Brain pericyte (primary cell): ENCODE results near the gene NSUN7.
"Not testable (repeated sequence)": the region's sequence is repeated elsewhere in the genome, so short reads cannot be mapped to it uniquely, and the experiment has no call there.

Source experiments
- DNase-seq: peaks from one replicate; pipeline ENCODE4 v3.0.0-alpha.2; 2012; ENCODE audit warnings: low read depth, low spot score

The NSUN7 gene, protein sequence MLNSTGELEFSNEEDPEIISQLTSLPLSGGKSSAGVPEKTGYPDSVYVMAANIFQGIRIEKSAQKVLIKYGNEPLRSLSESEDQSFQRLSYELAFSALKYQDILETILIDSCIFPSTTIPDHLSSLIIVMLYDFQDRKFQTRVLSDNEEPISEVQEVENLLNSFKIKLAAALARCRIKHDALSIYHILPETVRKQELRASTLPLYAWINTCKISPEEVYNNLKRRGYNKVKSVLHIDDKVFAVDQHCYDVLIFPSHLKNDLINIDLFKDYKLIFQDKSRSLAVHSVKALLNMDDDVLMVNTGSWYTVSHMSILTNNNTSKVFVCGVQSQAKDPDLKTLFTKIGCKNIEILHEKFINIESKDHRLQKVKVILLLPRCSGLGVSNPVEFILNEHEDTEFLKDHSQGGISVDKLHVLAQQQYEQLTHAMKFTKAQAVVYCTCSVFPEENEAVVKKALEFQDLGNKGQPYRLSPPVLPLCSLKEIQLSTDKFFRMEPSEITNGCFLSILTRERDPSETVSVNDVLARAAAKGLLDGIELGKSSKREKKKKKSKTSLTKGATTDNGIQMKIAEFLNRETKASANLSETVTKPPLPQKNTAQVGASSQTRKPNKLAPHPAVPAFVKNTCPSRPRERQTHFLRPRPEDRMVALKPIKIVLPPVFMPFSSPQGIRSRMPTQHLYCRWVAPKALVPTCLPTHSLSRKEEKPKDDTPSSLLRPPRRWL

DNA sequence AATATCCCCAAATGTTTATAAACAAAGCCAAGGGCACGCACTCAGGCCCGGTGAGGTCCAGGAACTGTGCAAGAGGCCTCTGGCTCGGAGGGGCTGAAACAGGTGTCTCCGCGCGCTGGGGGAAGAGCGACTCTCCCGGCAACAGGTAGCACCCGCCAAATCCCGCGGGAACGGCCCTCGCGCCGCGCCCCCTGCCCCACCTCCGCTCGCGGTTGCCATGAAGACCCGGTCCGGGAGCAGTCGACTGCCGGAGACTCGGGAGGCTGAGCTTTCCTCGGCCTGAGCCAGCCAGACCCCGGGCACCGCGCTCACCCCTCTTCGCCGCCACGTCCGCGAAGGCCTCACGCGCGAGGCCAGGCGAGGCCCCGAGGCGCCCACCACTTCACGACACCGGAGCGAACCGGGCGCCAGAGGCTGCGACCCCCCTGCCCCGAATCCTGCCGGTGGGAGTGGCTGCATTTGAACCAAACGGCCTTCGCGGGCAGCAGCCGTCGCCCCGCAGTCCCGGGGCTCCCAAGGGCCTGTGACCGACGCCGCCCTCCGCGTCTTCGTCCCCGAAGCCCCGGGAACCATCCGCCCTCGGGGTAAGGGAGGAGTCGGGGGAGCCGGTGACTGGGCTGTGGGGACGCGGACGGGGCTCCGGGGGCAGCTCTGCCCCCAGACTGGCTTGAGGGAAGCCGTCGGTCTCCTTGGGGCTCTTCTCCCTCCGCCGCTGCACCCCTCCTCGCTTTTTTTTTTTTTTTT lies at the start of gene NSUN7:
Gene NSUN7, plus strand, starts transcription at position 239 of the 744 bp plus-strand sequence. CDS start 739 bp downstream, outside the sequence.
- DNase-seq: no peak

DNA sequence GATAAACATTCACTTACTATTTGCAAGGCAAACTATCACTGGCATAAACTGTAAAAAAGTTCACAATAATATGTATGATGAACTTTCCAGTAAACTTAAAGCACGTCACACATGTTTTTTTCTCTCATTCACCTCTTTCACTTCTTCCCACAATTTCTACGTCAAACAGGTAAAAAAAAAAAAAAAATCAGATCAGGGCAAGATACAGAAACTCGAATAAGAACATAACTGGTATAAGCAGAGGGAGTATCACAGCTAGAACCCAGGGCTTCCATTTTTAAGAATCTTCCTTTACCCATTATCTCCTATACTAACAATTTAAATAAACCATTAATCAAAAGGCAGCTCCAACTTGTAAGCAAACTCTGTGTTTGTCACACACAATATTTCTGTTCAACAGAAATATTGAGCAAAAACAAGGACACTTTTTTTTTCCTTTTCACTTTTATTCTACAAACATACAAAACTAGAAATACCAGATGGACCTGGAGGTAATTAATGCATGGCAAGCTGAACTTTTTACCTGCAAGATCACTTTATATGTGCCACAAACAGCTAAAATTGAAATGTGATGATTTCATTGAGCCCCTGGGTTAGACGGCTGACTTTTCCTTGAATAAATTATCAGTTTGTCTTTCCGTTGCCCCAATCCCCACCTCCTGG lies 47.5 kb upstream of the NSUN7 start:
- no peak for DNase-seq

DNA sequence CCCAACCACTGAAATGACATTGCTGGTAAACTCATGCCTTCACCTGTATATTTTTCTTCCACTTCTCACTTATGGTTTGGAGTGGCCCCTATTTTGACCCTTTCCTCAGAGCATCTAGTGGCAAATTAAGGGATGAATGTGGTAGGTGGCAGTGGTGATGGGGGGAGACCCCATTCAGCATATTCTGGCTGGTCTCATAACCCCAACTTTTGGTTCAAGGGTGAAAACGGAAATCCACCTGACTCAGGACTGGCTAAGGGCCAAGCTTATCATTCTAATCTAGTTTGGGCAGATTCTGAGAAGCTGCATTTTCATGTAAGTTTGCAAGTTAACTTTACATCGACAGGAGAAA lies 47.0 kb upstream of the NSUN7 start:
- DNase-seq: no peak

DNA sequence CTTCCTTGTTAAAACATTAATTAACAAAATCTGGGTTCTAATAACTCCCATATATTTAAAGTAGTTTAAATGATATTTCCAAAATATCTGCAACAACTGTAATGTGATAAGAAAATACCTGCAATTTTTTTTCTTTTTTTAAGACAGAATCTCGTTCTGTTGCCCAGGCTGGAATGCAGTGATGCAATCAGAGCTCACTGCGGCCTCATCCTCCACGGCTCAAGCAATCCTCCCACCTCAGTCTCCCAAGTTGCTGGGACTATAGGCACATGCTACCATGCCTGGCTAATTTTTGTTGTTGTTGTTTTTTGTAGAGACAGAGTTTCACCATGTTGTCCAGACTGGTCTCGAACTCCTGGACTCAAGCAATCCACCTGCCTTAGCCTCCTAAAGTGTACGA lies 45.7 kb upstream of the NSUN7 start:
- no peak for DNase-seq

DNA sequence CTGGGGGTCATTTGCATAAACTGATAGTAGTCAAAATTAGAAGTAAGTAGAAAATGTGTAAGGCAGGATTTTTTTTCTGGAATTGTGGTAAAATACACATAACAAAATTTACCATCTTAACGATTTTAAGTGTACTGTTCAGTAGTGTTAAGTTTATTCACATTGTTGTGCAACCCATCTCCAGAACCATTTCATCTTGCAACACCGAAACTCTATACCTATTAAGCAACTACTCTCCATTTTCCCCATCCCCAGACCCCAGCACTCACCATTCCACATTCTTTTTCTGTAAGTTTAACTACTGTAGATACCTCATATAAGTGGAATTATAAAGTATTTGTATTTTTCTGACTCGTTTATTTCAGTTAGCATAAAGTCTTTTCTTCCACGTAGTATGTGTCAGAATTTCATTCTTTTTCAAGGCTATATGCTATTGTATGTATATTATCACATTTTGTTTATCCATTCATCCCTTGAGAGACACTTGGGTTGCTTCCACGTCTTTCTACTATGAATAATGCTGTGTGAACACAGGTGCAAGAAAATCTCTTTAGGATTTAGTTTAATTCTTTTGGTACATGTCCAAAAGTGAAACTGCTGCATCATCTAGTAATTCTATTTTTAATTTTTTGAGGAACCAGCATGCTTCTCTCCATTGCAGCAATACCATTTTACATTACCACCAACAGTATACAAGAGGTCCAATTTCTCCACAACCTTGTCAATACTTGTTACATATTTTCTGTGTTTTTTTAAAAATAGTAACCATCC lies 39.1 kb upstream of the NSUN7 start:
- no peak for DNase-seq

DNA sequence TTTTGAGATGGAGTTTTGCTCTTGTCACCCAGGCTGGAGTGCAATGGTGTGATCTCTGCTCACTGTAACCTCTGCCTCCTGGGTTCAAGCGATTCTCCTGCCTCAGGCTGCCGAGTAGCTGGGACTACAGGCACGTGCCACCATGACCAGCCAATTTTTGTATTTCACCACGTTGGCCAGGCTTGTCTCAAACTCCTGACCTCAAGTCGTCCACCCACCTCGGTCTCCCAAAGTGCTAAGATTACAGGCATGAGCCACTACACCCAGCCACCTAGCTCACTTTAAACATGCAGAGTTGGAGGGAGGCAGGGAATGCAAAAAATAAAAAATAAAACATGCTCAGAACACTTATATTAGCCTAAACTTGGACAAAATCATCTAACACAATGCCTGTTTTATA lies 36.8 kb upstream of the NSUN7 start:
- DNase-seq: not testable (repeated sequence)

DNA sequence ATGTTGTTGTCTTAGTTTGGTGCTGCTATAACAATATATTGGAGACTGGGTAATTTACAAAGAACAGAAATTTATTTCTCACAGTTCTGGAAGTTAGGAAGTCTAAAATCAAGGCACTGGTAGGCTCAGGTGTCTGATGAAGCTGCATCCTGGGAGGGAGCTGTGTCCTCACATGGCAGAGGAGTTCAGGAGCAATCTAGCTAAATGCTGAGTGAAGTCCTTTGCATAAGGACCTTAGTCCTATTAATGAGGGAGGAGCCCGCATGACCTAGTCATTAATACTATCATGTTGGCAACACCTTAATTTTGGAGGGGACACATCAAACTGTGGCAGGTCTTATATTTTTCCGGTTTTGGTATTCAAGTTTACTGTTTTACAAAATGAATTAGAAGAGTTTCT lies 36.0 kb upstream of the NSUN7 start:
- DNase-seq: no peak

DNA sequence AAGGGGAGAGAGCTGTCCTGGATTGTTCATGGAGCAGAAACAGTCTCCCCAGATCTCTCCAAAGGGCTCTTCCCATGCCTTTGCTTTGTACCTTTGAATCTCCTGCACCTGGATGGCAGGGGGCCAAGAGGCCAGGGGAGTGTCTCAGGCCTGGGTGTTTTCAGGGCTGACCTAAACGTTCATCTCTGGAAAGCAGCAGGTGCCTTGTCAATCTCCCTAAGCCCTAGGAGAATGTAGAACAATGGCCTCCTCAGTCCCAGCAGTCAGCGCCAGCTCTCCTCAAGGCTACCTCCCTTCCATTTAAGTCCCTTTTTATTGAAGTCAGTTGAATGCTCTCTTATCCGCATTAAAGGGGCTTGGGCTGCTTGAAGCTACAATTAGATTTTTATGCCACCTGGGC lies 31.2 kb upstream of the NSUN7 start:
- DNase-seq: no peak

DNA sequence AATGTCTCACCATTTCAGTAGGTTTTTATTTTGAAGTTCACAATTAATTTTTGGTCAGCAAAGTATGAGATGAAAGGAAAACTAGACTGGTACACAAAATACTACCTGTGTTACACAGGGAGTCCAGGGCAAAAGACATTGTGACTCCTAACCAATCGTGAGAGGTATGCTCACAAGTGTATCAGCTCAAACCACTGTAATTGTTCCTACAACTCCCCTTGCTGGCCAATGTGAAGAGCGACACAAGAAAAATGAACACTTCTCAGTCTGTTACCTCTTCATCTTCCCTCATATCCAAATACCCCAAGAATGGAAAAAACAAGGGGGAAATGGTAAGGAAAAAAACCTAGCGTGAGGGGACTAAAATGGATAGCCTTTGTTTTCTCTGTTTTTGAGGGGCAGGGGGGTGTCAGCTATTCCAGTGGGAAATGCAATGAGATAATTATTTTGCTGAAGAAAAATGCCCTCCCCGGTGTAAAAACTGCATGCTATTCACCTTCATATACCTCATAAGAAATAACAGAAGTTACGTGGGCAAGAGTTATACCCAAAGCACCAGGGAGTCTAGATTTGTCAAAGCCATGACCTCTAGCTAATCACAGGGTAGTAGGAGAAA lies 30.6 kb upstream of the NSUN7 start:
- DNase-seq: no peak

DNA sequence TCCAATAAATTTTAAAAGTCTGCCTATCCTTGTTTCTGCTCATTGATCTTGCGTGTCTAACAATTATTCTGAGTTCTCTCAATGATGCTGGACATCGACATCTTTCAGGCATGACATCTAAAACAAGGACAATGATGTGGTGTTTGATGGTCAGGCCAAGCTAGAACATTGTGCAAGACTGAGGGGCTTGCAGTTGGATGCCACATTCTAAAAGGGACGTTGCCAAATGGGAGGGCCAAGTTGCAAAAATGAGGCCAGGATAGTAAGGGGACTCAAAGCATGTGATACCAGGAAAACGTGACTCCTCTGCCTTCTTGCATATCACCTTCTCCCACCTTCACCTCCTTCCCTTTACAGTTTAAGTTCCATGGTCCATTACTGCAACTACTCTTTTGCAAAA lies 29.4 kb upstream of the NSUN7 start:
- no peak for DNase-seq

DNA sequence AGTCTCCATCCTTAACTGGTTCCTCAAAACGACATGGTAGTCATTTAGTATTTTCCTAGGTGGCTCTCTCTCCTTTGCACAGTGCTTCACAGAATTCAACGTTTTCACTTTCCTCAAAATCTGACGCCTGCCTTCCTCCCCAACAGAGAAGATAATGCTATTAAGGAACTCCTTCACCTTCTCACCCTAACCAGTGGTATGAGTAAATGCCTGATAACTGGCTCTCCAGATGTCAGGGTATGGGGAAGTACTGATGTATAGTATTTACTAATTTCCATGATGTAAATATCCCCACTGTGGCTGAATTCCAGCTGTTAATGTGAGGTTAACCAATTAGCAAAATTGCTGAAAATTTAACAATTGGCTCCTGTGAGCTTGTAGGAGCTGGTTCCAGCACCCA lies 28.8 kb upstream of the NSUN7 start:
- no peak for DNase-seq

DNA sequence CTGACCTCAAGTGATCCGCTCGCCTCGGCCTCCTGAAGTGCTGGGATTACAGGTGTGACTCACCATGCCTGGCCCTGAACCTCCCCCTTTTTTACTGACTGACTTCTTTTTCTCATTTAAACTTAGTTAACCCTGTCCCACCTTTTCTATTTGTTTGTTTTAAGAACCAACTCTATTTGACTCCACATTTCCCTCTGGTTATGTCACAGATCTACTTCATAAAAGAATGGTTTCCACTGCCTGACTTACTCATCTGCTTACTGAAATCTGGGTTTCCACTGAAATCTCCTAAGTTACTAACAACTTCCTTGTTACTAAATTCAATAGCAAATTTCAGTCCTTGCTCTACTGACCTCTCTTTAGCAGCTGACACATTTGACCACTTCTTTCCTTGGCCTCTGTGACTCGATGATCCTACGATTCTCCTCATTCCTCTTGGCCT lies 28.0 kb upstream of the NSUN7 start:
- no peak for DNase-seq

DNA sequence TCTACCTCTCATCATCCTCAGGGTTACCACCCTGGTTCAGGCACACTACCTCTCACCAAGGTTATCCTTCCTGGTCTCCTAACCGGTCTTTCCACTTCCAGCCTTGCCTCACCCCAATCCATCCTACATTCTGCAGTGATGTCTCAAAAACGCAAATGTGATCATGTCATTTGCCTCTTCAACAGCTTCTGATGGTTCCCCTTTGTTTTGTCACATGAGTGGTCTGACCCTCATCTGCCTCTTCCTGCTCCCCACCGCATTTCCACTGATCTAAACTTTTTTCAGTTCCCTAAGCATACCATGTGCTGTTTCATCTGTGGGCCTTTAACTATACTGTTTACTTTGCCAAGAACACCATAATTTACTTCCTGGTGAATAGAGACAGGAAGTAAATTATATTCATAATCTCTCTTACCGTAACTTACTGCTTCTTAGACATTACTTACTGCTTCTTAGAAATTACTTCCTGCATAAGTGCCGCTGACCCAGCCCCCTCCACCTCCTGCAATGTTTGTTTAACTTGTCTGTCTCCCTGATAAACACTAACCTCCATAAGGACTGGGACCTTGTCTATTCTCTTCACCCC lies 27.1 kb upstream of the NSUN7 start:
- DNase-seq: no peak

DNA sequence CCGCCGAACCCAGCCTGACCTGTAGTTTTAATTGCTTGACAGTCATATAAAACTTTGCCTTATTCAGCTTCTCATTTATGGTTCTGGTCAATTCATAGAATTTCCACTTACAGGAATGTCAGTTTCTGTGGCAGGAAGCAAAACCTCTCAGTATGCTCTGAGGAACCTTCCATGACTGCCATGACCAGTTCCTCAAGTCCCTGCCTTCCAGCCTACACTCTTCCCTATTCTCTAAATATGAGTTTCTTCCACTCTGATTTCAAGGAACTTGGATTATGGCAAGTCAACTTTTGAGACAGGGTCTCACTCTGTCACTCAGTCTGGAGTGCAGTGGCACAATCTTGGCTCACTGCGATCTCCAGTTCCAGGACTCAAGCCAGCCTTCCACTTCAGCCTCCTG lies 26.0 kb upstream of the NSUN7 start:
- no peak for DNase-seq

DNA sequence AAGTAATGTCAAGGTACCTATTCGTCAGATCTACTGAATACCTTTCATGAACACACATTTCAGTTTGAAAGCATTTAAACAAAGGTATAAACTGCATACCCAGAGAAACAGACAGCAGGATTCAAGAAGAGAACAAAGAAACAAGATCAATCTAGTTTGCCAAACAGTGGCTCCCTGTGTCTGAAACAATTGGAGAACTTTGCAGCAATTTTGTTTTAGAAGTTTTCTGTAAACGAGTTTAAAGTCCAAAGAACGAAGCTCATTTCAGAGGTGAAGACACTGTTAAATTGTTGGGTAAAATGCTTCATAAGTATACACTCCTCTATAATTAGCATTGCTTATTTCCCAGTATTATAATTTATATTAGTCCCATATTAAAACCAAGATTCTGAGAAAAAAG lies 21.4 kb upstream of the NSUN7 start:
- DNase-seq: no peak

DNA sequence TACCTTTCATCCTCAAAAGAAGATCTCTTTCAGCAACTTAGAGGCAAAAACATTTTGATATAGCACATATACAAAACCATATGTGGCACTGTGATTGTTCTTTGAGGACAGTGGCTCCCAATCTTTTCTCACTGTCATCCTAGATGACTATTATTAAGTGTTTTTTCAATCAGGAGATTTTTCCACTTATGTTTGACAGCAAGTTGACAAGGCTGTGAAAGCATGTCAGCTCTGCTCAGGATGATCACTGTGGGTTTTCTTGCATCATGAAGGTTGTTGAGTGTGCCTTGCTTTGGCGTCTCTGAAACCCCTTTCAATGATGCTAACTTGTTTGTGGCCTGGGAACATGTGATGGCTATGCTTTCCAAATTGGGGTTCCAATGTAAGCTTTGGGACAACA lies 20.2 kb upstream of the NSUN7 start:
- DNase-seq: no peak

DNA sequence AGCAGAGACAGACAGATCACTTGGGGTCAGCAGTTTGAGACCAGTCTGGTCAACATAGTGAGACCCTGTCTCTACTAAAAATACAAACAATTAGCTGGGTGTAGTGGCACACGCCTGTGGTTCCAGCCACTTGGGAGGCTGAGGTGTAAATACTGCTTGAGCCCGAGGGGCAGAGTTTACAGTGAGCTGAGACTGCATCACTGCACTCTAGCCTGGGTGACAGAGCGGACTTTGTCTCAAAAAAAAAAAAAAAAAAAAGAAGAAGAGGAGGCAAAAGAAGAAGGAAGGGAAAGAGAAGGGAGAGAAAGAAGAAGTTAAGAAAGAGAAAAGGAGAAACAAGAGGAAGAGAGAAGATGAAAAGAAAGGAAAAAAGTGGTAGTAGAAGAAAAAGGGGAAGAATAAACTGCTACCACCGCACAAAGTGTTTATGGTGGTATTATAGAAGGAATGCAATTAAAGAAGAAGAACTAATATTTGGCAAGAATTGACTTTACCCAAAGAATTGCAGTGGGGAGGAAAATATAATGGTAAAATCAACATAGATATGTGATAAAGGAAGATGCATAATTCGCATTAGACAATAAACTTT lies 19.6 kb upstream of the NSUN7 start:
- DNase-seq: no peak

DNA sequence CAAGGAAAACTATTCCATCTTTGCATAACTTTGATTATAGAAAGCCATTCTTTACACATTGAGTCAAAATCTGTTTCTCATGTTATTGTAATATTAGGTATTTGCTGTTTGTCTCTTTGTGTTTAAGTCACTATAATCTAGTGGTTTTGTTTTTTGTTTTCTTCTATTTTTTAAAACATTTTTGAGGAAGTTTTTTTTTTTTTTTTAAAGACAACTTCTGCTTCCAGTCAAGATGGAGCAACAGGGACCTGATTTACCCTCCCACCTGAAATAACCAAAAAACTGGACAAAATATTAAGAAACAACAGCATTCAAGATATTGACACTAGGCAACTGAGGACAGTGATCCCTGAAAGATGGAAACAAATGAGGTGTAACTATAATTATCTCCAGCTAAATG lies 18.4 kb upstream of the NSUN7 start:
- DNase-seq: no peak

DNA sequence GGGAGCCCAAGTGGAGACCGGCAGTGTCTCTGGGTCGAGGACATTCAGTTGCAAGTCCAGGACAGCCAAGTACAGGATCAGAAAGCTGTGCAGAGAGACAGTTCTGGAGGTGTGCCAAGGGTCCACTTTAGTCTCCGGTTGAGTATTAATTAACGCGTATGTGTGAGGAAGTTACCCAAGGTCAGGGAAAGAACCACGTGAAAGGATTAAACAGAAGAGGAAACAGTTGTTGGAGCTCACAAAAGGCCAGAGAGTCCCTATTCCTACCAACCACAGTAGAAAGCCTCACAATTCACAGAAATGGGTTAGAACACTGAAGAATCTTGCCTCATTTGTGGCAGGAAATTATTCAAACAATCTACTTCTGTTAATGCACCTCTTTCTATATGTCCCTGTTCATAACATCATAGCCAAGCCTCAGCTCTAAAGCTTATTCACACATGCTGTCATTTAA lies 17.9 kb upstream of the NSUN7 start:
- no peak for DNase-seq

DNA sequence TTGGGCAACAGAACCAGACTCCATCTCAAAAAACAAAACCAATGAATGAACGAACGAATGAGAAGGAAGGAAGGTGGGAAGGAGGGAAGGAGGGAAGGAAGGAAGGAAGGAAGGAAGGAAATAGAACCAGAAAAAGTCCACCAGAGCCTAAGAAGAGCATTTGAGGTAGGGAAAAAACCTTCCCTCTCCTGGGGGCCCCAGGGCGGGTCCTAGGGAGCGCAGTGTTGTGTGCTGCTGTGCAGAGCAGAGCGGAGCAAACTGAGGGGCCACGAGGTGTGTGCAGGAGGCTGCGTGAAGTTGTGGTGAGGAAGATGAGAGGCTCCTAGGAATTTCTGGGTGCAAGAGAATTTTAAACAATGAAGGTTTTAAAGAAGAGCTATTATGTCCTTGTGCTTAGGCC lies 16.0 kb upstream of the NSUN7 start:
- DNase-seq: no peak
